HepG2 (cell line): ENCODE data around the gene KIF3C. TPM values are rescaled to one million over a fixed set of nuclear protein-coding genes. Genes with fewer than 3 reads are reported as not detected.
A peak's percentile ranks its signal among the peaks of the same experiment; 100 is the strongest.

Experiments used
- ATAD3A ChIP-seq: sonication (generic); formaldehyde crosslinking; IDR thresholded peaks from 2 replicates; pipeline ENCODE4 v1.4.0; 2020; ENCODE audit warnings: missing genetic modification reagents
- ATRX ChIP-seq: sonication (generic); formaldehyde crosslinking; IDR thresholded peaks from 2 replicates; pipeline ENCODE4 v1.4.0; 2020; ENCODE audit warnings: missing genetic modification reagents, borderline replicate concordance
- CBX5 ChIP-seq: sonication (generic); formaldehyde crosslinking; IDR thresholded peaks from 2 replicates; pipeline ENCODE4 v1.4.0; 2020; ENCODE audit warnings: missing genetic modification reagents, borderline replicate concordance
- CCAR2 ChIP-seq: fragments of 200-400 bp; formaldehyde crosslinking; optimal IDR thresholded peaks from 2 replicates; pipeline ENCODE3; 2018; ENCODE audit warnings: low read depth, mild to moderate bottlenecking, low read length, moderate library complexity
- CEBPB ChIP-seq: IDR thresholded peaks from 2 replicates; pipeline ENCODE4 v1.6.1; 2011; ENCODE audit warnings: low read depth, low read length, improper control_type of control experiment, borderline replicate concordance
- DNMT1 ChIP-seq: sonication (generic); formaldehyde crosslinking; IDR thresholded peaks from 2 replicates; pipeline ENCODE4 v1.5.1; 2020; ENCODE audit warnings: mild to moderate bottlenecking, missing genetic modification reagents
- KAT2B ChIP-seq: fragments of 150-350 bp; IDR thresholded peaks from 2 replicates; pipeline ENCODE4 v1.6.1; 2014; ENCODE audit warnings: low read depth, low read length, borderline replicate concordance
- NCOA2 ChIP-seq: sonication (generic); formaldehyde crosslinking; IDR thresholded peaks from 2 replicates; pipeline ENCODE4 v1.8.0; 2022; ENCODE audit warnings: inconsistent platforms
- NPAS2 ChIP-seq: sonication (generic); formaldehyde crosslinking; IDR thresholded peaks from 2 replicates; pipeline ENCODE4 v1.8.0; 2022; ENCODE audit warnings: mild to moderate bottlenecking, missing genetic modification reagents, borderline replicate concordance
- TCF7L2 ChIP-seq: IDR thresholded peaks from 2 replicates; pipeline ENCODE4 v1.6.1; 2011; ENCODE audit warnings: mild to moderate bottlenecking, low read depth, low read length, moderate library complexity
- ZFAT ChIP-seq: sonication (generic); formaldehyde crosslinking; conservative IDR thresholded peaks from 2 replicates; pipeline ENCODE4 v1.8.1; 2023; ENCODE audit warnings: missing genetic modification reagents, inconsistent platforms
- ZFP36L2 ChIP-seq: sonication (generic); formaldehyde crosslinking; IDR thresholded peaks from 2 replicates; pipeline ENCODE4 v1.4.0; 2020; ENCODE audit warnings: missing genetic modification reagents
- ZFP62 ChIP-seq: sonication (generic); formaldehyde crosslinking; IDR thresholded peaks from 2 replicates; pipeline ENCODE4 v1.4.0; 2020; ENCODE audit warnings: missing genetic modification reagents
- ZFY ChIP-seq: sonication (generic); formaldehyde crosslinking; IDR thresholded peaks from 2 replicates; pipeline ENCODE4 v1.4.0; 2020; ENCODE audit warnings: missing genetic modification reagents
- ZNF205 ChIP-seq: IDR thresholded peaks from 2 replicates; pipeline ENCODE4 v1.6.1; 2018; ENCODE audit warnings: missing biosample characterization, missing genetic modification reagents
- ZNF33B ChIP-seq: sonication (generic); formaldehyde crosslinking; IDR thresholded peaks from 2 replicates; pipeline ENCODE4 v1.5.1; 2020; ENCODE audit warnings: mild to moderate bottlenecking, missing genetic modification reagents
- ZNF572 ChIP-seq: sonication (generic); formaldehyde crosslinking; IDR thresholded peaks from 2 replicates; pipeline ENCODE4 v1.5.1; 2020; ENCODE audit warnings: mild to moderate bottlenecking, missing genetic modification reagents
- ZNF605 ChIP-seq: sonication (generic); formaldehyde crosslinking; IDR thresholded peaks from 2 replicates; pipeline ENCODE4 v1.8.0; 2022; ENCODE audit warnings: mild to moderate bottlenecking, missing genetic modification reagents
- ZNF652 ChIP-seq: IDR thresholded peaks from 2 replicates; pipeline ENCODE4 v1.6.1; 2016; ENCODE audit warnings: low read depth, borderline replicate concordance
- ZNF790 ChIP-seq: sonication (generic); formaldehyde crosslinking; IDR thresholded peaks from 2 replicates; pipeline ENCODE4 v1.8.0; 2022; ENCODE audit warnings: missing genetic modification reagents, mild to moderate bottlenecking, borderline replicate concordance
- polyA plus RNA-seq, 8 experiments: library from polyadenylated mRNA; depleted of rRNA in 3 of 8; stranded (reverse) in 7 of 8; unstranded in 1 of 8; fragments of >200 nt; fragmentation: Illumina TruSeq in 4 of 8; extraction: Trizol in 4 of 8; gene quantifications; 2 replicates each; pipeline versions ENCODE4 v1.2.1 to v1.2.3, GENCODE V29; 2011 to 2016; ENCODE audit warnings: low read depth in 4 of 8, missing spikeins in 1 of 8, mixed read lengths in 1 of 8; ENCODE audit not compliant: insufficient read depth in 1 of 8
- total RNA-seq, 5 experiments: library from RNA; depleted of rRNA; stranded (reverse); fragments of >200 nt; fragmentation: Illumina TruSeq; extraction: Trizol; gene quantifications; 2 replicates each; pipeline ENCODE4 v1.2.3, GENCODE V29; 2016; ENCODE audit warnings: low read depth in 1 of 5
- TF ChIP-seq, protein P1 (sequence below): sonication (generic); formaldehyde crosslinking; IDR thresholded peaks from 2 replicates; pipeline ENCODE4 v1.4.0; 2020; ENCODE audit warnings: missing genetic modification reagents, borderline replicate concordance
- TF ChIP-seq, protein P2 (sequence below): IDR thresholded peaks from 2 replicates; pipeline ENCODE4 v1.6.1; 2016; ENCODE audit warnings: missing biosample characterization, missing genetic modification reagents, low read depth
- TF ChIP-seq, protein P3 (sequence below): sonication (generic); formaldehyde crosslinking; IDR thresholded peaks from 2 replicates; pipeline ENCODE4 v1.8.1; 2023; ENCODE audit warnings: mild to moderate bottlenecking, missing genetic modification reagents
- TF ChIP-seq, protein P4 (sequence below): sonication (generic); formaldehyde crosslinking; conservative IDR thresholded peaks from 2 replicates; pipeline ENCODE4 v1.4.0; 2020; ENCODE audit warnings: missing genetic modification reagents

The KIF3C gene
- total and polyA plus RNA-seq, 2 of the 13 experiments (the other 11 are each of a cell fraction or from before 2014, with no cell fraction given), result 3.6 to 4.9 TPM

DNA sequence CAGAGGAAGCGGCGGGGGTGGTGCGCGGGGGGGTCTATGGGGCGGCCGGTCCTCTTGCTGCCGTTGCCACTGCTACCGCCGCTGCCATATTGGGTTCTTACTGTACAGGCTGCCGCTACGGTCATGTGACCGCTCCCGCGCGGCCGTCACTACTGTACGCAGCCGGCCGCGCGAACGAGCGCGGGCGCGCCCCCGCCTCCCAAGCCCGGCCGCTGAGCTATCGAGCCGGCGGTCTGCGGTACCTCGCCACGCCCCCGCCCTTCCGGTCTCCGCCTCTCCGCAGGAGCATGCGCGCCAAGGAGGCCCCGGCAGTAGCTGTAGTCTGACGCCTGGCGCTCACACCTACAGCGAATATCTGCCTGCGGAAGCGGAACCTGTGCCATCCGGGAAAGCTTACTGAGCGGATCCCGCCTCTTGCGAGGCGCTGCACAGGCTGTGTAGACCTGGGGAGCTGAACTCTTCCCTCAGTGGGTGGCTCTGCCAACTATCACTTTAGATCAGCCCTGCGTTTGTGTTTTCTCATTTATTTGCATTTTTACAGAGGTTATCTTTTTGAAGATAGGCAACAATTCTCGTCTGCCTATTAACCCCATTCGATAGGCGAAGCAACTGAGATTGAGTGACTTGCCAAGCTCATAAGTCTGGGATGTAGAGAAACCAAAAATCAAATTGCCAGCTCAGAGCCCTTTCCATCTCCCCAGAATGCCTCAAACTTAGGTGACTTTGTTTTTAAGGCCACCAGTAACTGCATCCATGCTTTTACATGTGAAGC is 103.8 kb downstream of the KIF3C start, which contains the start of gene ASXL2 (continued):
- TF ChIP-seq ZNF652 (CRISPR knock-in tag) (0 out of 2 replicates have a peak, but pooled peaks have one; percentile 15), ZNF790 (CRISPR knock-in tag) (no peak), CBX5 (CRISPR knock-in tag) (peak; percentile 53; the same call in 1 of the 2 replicates), ZFAT (CRISPR knock-in tag) (0 out of 2 replicates have a peak, but pooled peaks have one; percentile 19), ZNF205 (CRISPR knock-in tag) (no peak), ZFY (CRISPR knock-in tag) (peak; percentile 64), ATRX (CRISPR knock-in tag) (no peak), CCAR2 (no peak), ZFP62 (CRISPR knock-in tag) (no peak), KAT2B (no peak), NPAS2 (CRISPR knock-in tag) (no peak), ZFP36L2 (CRISPR knock-in tag) (no peak; the same call in 1 of the 2 replicates), TCF7L2 (no peak), NCOA2 (CRISPR knock-in tag) (no peak; the same call in 1 of the 2 replicates), ZNF572 (CRISPR knock-in tag) (0 out of 2 replicates have a peak, but pooled peaks have one; percentile 8), ZNF605 (CRISPR knock-in tag) (peak; percentile 13), ATAD3A (CRISPR knock-in tag) (peak; percentile 55; the same call in 1 of the 2 replicates), ZNF33B (CRISPR knock-in tag) (no peak), CEBPB (no peak), DNMT1 (no peak)
- TF ChIP-seq, protein P1, sequence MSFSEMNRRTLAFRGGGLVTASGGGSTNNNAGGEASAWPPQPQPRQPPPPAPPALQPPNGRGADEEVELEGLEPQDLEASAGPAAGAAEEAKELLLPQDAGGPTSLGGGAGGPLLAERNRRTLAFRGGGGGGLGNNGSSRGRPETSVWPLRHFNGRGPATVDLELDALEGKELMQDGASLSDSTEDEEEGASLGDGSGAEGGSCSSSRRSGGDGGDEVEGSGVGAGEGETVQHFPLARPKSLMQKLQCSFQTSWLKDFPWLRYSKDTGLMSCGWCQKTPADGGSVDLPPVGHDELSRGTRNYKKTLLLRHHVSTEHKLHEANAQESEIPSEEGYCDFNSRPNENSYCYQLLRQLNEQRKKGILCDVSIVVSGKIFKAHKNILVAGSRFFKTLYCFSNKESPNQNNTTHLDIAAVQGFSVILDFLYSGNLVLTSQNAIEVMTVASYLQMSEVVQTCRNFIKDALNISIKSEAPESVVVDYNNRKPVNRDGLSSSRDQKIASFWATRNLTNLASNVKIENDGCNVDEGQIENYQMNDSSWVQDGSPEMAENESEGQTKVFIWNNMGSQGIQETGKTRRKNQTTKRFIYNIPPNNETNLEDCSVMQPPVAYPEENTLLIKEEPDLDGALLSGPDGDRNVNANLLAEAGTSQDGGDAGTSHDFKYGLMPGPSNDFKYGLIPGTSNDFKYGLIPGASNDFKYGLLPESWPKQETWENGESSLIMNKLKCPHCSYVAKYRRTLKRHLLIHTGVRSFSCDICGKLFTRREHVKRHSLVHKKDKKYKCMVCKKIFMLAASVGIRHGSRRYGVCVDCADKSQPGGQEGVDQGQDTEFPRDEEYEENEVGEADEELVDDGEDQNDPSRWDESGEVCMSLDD (CRISPR knock-in tag), result no peak
- TF ChIP-seq, protein P2, sequence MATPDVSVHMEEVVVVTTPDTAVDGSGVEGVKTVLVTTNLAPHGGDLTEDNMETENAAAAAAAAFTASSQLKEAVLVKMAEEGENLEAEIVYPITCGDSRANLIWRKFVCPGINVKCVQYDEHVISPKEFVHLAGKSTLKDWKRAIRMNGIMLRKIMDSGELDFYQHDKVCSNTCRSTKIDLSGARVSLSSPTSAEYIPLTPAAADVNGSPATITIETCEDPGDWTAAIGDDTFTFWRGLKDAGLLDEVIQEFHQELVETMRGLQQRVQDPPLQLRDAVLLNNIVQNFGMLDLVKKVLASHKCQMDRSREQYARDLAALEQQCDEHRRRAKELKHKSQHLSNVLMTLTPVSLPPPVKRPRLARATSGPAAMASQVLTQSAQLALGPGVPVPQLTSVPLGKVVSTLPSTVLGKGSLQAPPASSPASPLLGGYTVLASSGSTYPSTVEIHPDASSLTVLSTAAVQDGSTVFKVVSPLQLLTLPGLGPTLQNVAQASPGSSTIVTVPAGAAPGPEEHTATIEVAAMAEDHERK (CRISPR knock-in tag), result peak; percentile 86
- TF ChIP-seq, protein P3, sequence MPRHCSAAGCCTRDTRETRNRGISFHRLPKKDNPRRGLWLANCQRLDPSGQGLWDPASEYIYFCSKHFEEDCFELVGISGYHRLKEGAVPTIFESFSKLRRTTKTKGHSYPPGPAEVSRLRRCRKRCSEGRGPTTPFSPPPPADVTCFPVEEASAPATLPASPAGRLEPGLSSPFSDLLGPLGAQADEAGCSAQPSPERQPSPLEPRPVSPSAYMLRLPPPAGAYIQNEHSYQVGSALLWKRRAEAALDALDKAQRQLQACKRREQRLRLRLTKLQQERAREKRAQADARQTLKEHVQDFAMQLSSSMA, result no peak
- TF ChIP-seq, protein P4, sequence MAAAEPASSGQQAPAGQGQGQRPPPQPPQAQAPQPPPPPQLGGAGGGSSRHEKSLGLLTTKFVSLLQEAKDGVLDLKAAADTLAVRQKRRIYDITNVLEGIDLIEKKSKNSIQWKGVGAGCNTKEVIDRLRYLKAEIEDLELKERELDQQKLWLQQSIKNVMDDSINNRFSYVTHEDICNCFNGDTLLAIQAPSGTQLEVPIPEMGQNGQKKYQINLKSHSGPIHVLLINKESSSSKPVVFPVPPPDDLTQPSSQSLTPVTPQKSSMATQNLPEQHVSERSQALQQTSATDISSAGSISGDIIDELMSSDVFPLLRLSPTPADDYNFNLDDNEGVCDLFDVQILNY, result no peak
